Fibroblast of mammary gland (primary cell): ENCODE data around the gene TBC1D32.
"Not testable (repeated sequence)": the region's sequence is repeated elsewhere in the genome, so short reads cannot be mapped to it uniquely, and the experiment has no call there.

Source experiments
- DNase-seq: peaks from one replicate; pipeline ENCODE4 v3.0.0-alpha.2; 2010; ENCODE audit warnings: low read depth
- H3K4me3 ChIP-seq: 2 replicates; pipeline ENCODE4 v1.5.1; 2011; ENCODE audit warnings: low read depth, mild to moderate bottlenecking, low read length, moderate library complexity; ENCODE audit not compliant: control insufficient read depth
- TF ChIP-seq, protein P1 (sequence below): conservative IDR thresholded peaks from 2 replicates; pipeline ENCODE4 v1.5.1; 2011; ENCODE audit warnings: low read depth, low read length, inconsistent platforms; ENCODE audit not compliant: control insufficient read depth, insufficient read depth

Gene TBC1D32

DNA sequence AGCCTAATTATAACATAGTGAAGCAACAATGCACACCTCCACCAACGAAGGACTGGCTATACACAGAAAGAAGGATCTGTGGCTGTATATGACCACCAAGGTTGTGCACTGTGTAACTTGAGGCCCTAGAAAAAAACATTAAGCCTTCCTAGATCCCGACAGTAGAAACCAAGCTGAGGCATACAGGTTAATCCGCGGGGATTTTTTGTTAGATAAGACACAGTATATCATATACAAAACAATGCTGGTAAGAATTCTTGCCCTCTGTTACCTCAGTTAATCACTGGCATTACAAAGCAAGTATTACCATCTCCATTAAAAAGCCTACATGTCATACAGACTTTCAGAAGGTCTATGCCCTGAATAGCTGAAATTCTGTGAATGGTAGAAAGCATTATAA, 228.8 kb downstream of the TBC1D32 start:
- TF ChIP-seq, protein P1, sequence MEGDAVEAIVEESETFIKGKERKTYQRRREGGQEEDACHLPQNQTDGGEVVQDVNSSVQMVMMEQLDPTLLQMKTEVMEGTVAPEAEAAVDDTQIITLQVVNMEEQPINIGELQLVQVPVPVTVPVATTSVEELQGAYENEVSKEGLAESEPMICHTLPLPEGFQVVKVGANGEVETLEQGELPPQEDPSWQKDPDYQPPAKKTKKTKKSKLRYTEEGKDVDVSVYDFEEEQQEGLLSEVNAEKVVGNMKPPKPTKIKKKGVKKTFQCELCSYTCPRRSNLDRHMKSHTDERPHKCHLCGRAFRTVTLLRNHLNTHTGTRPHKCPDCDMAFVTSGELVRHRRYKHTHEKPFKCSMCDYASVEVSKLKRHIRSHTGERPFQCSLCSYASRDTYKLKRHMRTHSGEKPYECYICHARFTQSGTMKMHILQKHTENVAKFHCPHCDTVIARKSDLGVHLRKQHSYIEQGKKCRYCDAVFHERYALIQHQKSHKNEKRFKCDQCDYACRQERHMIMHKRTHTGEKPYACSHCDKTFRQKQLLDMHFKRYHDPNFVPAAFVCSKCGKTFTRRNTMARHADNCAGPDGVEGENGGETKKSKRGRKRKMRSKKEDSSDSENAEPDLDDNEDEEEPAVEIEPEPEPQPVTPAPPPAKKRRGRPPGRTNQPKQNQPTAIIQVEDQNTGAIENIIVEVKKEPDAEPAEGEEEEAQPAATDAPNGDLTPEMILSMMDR: no peak
- no peak for DNase-seq

DNA sequence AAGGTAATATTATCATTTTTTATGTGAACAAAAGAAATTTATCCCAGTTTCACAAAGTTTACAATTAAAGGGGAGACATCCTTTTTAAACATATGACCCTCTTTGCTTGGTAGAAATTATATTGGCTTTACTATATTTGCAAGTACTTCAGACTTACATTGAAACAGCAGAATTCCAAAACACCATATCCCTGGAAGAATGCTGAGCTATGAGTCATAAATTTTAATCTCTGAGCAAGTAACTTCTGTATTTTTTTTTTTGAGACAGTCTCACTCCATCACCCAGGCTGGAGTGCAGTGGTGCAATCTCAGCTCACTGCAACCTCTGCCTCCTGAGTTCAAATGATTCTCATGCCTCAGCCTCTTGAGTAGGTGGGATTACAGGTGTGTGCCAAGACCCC, 240.4 kb downstream of the TBC1D32 start:
- H3K4me3 ChIP-seq: no peak overlapping the region
- TF ChIP-seq, protein P1: no peak
- peak; percentile 37 for DNase-seq

More for the DNA sequence above, 228.8 kb downstream of the TBC1D32 start:
- no peak overlapping the region for H3K4me3 ChIP-seq

DNA sequence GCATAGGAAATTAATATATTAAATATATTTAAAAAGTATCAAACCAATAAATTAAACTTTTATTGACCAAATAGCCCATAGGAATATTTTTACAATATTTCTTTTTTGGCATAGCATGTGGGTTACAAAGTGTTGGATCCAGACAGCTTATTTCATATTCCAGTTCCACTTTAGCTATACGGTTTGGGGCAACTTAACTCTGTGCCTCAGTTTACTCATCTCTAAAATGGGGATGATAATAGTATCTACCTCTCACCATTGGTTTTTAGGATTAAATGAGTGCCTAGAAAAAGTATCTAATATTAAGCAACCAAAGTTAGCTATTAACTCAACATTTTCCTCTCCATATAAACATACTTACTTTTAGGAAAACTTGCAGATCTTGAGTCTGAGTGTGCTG, 243.8 kb downstream of the TBC1D32 start:
- no peak for DNase-seq
- TF ChIP-seq, protein P1: no peak
- H3K4me3 ChIP-seq: no peak overlapping the region

DNA sequence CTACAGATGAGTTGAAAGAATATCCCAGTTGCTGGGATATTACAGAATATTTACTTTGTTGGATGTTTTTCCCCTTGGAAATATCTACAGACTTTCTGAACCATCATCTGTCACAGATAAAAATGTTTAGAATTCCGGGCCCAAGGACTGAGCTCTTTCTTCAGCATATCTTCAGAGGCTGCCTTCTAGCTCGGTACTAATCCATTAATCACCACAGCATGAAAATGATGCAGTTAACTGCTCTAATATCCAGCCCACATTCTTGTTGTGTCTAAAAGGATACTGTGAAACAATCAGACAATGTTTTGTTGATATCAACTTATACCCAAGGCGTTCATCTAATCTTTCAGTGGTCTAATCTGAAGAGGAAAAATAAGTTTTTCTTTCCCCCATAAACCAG, 247.4 kb downstream of the TBC1D32 start:
- H3K4me3 ChIP-seq: no peak overlapping the region
- TF ChIP-seq, protein P1: no peak
- no peak for DNase-seq

DNA sequence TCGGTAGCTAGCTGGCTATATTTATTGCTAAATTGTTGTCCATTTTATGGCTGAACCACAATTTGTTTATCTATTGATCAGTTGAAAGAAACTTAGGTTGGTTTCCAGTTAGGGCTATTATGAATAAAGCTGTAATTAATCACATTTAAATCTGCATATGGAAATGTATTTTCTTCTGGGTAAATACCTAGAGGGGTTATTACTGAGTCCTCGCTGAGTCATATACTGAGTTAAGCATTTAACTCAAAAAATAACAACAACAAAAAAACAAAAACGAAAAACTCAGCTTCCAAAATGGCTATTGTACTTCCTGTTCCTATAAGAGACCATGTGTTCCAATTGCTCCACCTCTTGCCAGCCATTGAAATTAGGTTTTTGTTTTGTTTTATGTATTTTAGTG, 258.2 kb downstream of the TBC1D32 start:
- TF ChIP-seq, protein P1: no peak
- no peak for DNase-seq
- no peak overlapping the region for H3K4me3 ChIP-seq

DNA sequence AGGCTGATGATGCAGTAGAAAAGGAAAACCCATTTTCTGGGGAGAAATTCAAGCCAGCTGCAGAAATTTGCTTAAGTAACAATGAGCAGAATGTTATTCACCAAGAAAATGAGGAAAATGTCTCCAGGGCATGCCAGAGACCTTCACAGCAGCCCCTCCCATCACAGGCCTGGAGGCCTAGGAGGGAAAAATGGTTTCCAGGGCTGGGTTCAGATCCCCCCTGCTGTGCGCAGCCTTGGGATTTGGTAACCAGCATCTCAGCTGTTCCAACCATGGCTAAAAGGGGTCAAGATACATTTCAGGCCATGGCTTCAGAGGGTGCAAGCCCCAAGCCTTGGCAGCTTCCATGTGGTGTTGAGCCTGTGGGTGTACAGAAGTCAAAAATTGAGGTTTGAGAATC, 265.5 kb downstream of the TBC1D32 start:
- not testable (repeated sequence) for DNase-seq, H3K4me3 ChIP-seq

DNA sequence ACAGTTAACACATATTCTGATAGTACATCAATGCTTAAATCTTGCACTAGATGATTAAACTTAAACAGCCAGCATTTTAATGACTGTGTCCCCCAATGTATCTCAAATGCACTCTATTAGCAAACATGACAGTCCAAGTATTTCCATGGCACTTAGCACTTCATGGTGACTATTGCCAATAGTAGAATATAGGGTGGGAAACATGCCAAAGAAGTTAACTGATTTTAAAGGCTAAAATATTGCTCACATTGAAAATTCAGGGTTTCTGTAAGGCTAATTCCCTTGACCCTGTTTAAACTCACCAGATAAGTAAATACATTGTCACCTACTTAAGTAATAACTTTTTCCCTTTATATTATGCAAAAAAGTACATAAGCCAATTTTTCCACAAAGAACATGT, 266.9 kb downstream of the TBC1D32 start:
- H3K4me3 ChIP-seq: no peak overlapping the region
- TF ChIP-seq, protein P1: no peak

More for the DNA sequence above, 266.9 kb downstream of the TBC1D32 start:
- no peak for DNase-seq
